CD4-positive, alpha-beta T cell (primary cell): ENCODE measurements around the gene GSTCD. TPM values are rescaled to one million over a fixed set of nuclear protein-coding genes. Genes with fewer than 3 reads are reported as not detected.

Experiments used
- ATAC-seq: fragments of 200-7000 bp; cut with Tn5 transposase; one replicate; pipeline ENCODE4 v1.10.0; 2022; ENCODE audit warnings: mild to moderate bottlenecking; ENCODE audit not compliant: poor library complexity
- CTCF ChIA-PET: fragments of 350-600 bp; sonication (Branson Sonifier 250); formaldehyde crosslinking; loops from one replicate; lab custom pipeline; 2021; ENCODE audit warnings: antibody characterized with exemption, inconsistent platforms; lab: Charles Lee
- POLR2A ChIA-PET: fragments of 350-600 bp; sonication (Branson Sonifier 250); formaldehyde crosslinking; loops from one replicate; lab custom pipeline; 2021; ENCODE audit warnings: antibody characterized with exemption, inconsistent platforms; lab: Charles Lee
- DNase-seq, 14 experiments: peaks; one replicate each; pipeline ENCODE4 v3.0.0-alpha.2; 2013 to 2020; ENCODE audit warnings: mixed read lengths in 2 of 14
- H3K27ac ChIP-seq, 2 donors: one replicate each; pipeline versions ENCODE4 v1.5.1 to v1.7.0; 2013; ENCODE audit warnings: low read length in 2 of 2, low read depth in 1 of 2, mild to moderate bottlenecking in 1 of 2
- H3K27me3 ChIP-seq, 2 experiments: 1 replicate in 1 of 2; 2 replicates in 1 of 2; pipeline versions ENCODE4 v1.6.1 to v1.7.0; 2013; ENCODE audit warnings: low read length in 2 of 2, control low read depth in 1 of 2, mild to moderate bottlenecking in 1 of 2, moderate library complexity in 1 of 2; ENCODE audit not compliant: insufficient read depth in 2 of 2, control insufficient read depth in 1 of 2
- H3K36me3 ChIP-seq: one replicate; pipeline ENCODE4 v1.6.1; 2013; ENCODE audit warnings: low read length, control low read depth; ENCODE audit not compliant: insufficient read depth
- H3K4me1 ChIP-seq: one replicate; pipeline ENCODE4 v1.6.1; 2013; ENCODE audit warnings: low read length, control low read depth; ENCODE audit not compliant: insufficient read depth
- H3K4me3 ChIP-seq: one replicate; pipeline ENCODE4 v1.5.1; 2013; ENCODE audit warnings: mild to moderate bottlenecking, low read length, moderate library complexity
- H3K9me3 ChIP-seq, 2 experiments: 1 replicate in 1 of 2; 2 replicates in 1 of 2; pipeline versions ENCODE4 v1.6.1 to v1.7.0; 2013; ENCODE audit warnings: low read length in 2 of 2, mild to moderate bottlenecking in 2 of 2, control low read depth in 1 of 2, moderate library complexity in 1 of 2; ENCODE audit not compliant: control insufficient read depth in 1 of 2, insufficient read depth in 1 of 2
- H3K27ac Mint-ChIP-seq: one replicate; pipeline ENCODE4 v1.8.0; 2020; ENCODE audit warnings: mixed read lengths
- H3K27me3 Mint-ChIP-seq: one replicate; pipeline ENCODE4 v1.8.0; 2021; ENCODE audit warnings: mixed read lengths
- H3K36me3 Mint-ChIP-seq: one replicate; pipeline ENCODE4 v1.8.0; 2021; ENCODE audit warnings: low read depth, mixed read lengths
- H3K4me1 Mint-ChIP-seq: one replicate; pipeline ENCODE4 v1.8.0; 2021; ENCODE audit warnings: low read depth, mixed read lengths
- H3K4me3 Mint-ChIP-seq: one replicate; pipeline ENCODE4 v1.8.0; 2020; ENCODE audit warnings: mild to moderate bottlenecking, mixed read lengths
- H3K9me3 Mint-ChIP-seq: one replicate; pipeline ENCODE4 v1.8.0; 2020; ENCODE audit warnings: mixed read lengths
- intact Hi-C, 2 experiments: fragments of 100-400 bp; cut with DNase I in 1 of 2; cut with micrococcal nuclease in 1 of 2; formaldehyde crosslinking; loops; one replicate each; pipeline versions ENCODE4 v1.15.1 to v1.9.0; 2023 to 2025; cut with DNase I, micrococcal nuclease
- total RNA-seq, 174 experiments: library from RNA in 2 of 174; stranded (reverse) in 2 of 174; gene quantifications; one replicate each; pipeline ENCODE4 v1.2.3 and lab custom pipeline; 2021 to 2026
- TF ChIP-seq, protein P1 (sequence below): fragments of 200-600 bp; IDR thresholded peaks from one replicate; pipeline ENCODE4 v1.8.0; 2022; ENCODE audit warnings: antibody characterized with exemption, mild to moderate bottlenecking

GSTCD gene
- total RNA-seq, 2 experiments from 2014 or later, result 5.2 to 5.3 TPM

DNA sequence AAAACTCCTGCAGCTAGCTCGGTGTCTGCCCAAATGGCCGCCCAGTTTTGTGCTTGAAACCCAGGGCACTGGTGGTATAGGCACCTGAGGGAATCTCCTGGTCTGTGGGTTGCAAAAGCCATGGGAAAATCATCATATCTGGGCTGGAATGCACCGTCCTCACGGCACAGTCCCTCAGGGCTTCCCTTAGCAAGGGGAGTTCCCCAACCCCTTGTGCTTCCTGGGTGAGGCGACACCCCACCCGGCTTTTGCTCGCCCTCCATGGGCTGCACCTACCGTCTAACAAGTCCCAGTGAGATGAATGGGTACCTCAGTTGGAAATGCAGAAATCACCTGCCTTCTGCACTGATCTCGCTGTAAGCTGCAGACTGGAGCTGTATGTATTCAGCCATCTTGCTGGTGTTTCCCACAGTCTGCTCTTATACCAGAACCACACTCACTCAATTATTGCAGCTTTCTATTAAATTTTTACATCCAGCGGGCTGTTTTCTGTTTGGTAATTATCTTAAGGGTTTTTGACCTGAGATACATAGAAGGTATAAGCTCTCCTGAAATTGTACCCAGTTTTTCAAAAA is 150.0 kb downstream of the GSTCD start:
- ChIA-PET POLR2A (no interaction called here), CTCF (no interaction called here)
- TF ChIP-seq, protein P1, sequence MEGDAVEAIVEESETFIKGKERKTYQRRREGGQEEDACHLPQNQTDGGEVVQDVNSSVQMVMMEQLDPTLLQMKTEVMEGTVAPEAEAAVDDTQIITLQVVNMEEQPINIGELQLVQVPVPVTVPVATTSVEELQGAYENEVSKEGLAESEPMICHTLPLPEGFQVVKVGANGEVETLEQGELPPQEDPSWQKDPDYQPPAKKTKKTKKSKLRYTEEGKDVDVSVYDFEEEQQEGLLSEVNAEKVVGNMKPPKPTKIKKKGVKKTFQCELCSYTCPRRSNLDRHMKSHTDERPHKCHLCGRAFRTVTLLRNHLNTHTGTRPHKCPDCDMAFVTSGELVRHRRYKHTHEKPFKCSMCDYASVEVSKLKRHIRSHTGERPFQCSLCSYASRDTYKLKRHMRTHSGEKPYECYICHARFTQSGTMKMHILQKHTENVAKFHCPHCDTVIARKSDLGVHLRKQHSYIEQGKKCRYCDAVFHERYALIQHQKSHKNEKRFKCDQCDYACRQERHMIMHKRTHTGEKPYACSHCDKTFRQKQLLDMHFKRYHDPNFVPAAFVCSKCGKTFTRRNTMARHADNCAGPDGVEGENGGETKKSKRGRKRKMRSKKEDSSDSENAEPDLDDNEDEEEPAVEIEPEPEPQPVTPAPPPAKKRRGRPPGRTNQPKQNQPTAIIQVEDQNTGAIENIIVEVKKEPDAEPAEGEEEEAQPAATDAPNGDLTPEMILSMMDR, result no peak
- H3K9me3 Mint-ChIP-seq, result peaks cover 13% of the 10 kb centered on the region
- Histone ChIP-seq H3K36me3 (no peaks in the 10 kb centered on the region), H3K4me1 (no peaks in the 10 kb centered on the region), H3K27ac (no peak overlapping the region), H3K9me3 (peaks cover 0 to 18% of the 10 kb centered on the region in 2 experiments), H3K27me3 (no peaks in the 10 kb centered on the region), H3K4me3 (no peak overlapping the region)
- DNase-seq, result no peak
- H3K27ac Mint-ChIP-seq, result no peak overlapping the region
- no peak for ATAC-seq
- intact Hi-C loops, result no loop called here
- peaks cover 45% of the 10 kb centered on the region for H3K36me3 Mint-ChIP-seq
- no peaks in the 10 kb centered on the region for H3K4me1 Mint-ChIP-seq
- no peaks in the 10 kb centered on the region for H3K27me3 Mint-ChIP-seq
- H3K4me3 Mint-ChIP-seq, result no peak overlapping the region

DNA sequence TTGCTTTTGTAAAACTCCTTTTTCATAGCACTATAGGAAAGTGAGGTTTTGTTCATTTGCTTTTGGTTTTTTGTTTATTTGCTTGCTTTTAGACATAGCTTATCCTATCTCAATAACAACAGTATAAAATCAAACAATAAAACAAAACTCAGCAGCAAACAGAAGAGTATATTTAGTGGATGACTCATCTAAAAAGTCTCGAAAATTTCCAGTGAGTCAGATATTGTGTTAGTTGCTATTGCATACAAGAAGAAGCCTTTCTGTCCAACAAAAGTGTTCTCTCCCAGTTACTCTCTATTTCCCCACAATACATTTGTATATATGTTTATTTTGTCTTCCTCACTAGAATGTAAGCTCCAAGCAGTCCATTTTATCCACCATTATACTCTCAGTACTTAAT is 150.6 kb downstream of the GSTCD start:
- H3K36me3 ChIP-seq, result no peaks in the 10 kb centered on the region
- ChIA-PET CTCF (no interaction called here), POLR2A (no interaction called here)
- TF ChIP-seq, protein P1, result no peak
- H3K36me3 Mint-ChIP-seq, result peaks cover 38% of the 10 kb centered on the region
- peaks cover 0 to 18% of the 10 kb centered on the region in 2 experiments for H3K9me3 ChIP-seq
- peaks cover 11% of the 10 kb centered on the region for H3K9me3 Mint-ChIP-seq
- ATAC-seq, result no peak
- no peaks in the 10 kb centered on the region for H3K27me3 ChIP-seq
- no peak overlapping the region for H3K4me3 ChIP-seq
- intact Hi-C loops, result no loop called here
- no peaks in the 10 kb centered on the region for H3K4me1 ChIP-seq
- H3K4me3 Mint-ChIP-seq, result no peak overlapping the region
- DNase-seq, result no peak
- no peaks in the 10 kb centered on the region for H3K27me3 Mint-ChIP-seq
- no peak overlapping the region for H3K27ac ChIP-seq
- no peak overlapping the region for H3K27ac Mint-ChIP-seq
- H3K4me1 Mint-ChIP-seq, result no peaks in the 10 kb centered on the region

DNA sequence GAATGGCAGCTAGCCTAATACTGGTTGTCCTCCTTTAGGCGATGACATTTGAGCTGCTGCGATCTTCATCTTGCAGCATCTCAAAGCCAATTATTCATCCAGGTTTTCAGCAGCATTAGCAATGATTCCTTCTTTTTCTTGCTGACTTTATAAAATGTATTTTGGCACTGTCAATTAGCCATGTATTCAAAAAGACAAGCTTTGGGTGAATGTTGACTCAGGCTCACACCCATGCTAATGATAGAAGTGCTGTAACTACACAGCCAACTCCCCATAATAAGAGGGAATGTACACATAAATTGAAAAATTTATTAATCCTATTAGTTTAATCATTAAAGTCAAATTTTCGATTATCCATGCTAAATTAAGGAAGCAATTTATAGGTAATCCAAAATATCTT is 162.4 kb downstream of the GSTCD start:
- Histone ChIP-seq H3K27me3 (no peaks in the 10 kb centered on the region), H3K36me3 (no peaks in the 10 kb centered on the region), H3K4me1 (no peaks in the 10 kb centered on the region), H3K4me3 (no peak overlapping the region), H3K27ac (no peak overlapping the region), H3K9me3 (peaks cover 0 to 3% of the 10 kb centered on the region in 2 experiments)
- intact Hi-C loops, result no loop called here
- TF ChIP-seq, protein P1, result no peak
- no peak overlapping the region for H3K27ac Mint-ChIP-seq
- no peaks in the 10 kb centered on the region for H3K36me3 Mint-ChIP-seq
- CTCF ChIA-PET, result no interaction called here
- H3K27me3 Mint-ChIP-seq, result peaks cover 21% of the 10 kb centered on the region
- no peaks in the 10 kb centered on the region for H3K4me1 Mint-ChIP-seq
- POLR2A ChIA-PET, result no interaction called here
- no peak for ATAC-seq
- H3K9me3 Mint-ChIP-seq, result no peaks in the 10 kb centered on the region
- no peak overlapping the region for H3K4me3 Mint-ChIP-seq
- DNase-seq, result no peak
